Measurements from ENCODE around the gene PRDM16.

DNA sequence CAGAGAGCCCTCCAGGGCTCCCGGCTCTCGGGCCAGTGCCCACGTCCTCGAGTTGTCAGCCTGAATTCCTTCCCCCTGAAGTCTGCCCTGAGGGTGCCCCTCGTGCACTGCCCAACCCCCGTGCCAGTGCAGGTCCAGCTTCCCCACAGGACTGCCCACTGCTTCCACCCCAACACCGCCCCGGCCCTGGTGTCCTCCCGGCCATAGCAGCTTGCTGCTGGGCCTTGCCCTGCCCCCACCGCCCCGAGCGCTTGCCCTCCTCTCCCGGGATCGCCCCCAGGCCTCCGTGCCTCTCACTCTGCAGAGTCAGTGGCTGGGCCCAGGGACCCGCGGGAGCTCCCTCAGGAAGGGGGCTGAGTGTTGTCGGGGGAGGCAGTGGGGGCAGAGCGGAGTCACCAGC lies 361.4 kb downstream of the PRDM16 start:
- TF ChIP-seq YY1 (IDR thresholded peaks at IDR 0.05; ENCODE audit: insufficient read depth, insufficient read length): no peak
- no peak for TF ChIP-seq ZNF274 (IDR thresholded peaks at IDR 0.05; ENCODE audit: low read depth, low read length)
- no peak for TF ChIP-seq SUZ12 (IDR thresholded peaks at IDR 0.05; ENCODE audit: extremely low read depth, insufficient read depth, insufficient read length)
